Mesenteric fat pad (tissue), 1 donor: ENCODE measurements around the gene STAG3. TPM values are rescaled to one million over a fixed set of nuclear protein-coding genes. Genes with fewer than 3 reads are reported as not detected.

Source experiments
- DNase-seq: peaks from one replicate; pipeline ENCODE4 v3.0.0-alpha.2; 2020; ENCODE audit warnings: low spot score
- total RNA-seq: library from RNA; stranded (reverse); fragmentation: NEBNext Ultra II Directional; extraction: Animal tissue kit (Norgen Biotek cat#: 25700); gene quantifications from one replicate; pipeline ENCODE4 v1.2.1, GENCODE V29; 2021
- donor health status: DM: yes; HTN: yes; CAD: no.

STAG3 gene
- total RNA-seq, 1 donor from 2014 or later = 0.45 TPM

DNA sequence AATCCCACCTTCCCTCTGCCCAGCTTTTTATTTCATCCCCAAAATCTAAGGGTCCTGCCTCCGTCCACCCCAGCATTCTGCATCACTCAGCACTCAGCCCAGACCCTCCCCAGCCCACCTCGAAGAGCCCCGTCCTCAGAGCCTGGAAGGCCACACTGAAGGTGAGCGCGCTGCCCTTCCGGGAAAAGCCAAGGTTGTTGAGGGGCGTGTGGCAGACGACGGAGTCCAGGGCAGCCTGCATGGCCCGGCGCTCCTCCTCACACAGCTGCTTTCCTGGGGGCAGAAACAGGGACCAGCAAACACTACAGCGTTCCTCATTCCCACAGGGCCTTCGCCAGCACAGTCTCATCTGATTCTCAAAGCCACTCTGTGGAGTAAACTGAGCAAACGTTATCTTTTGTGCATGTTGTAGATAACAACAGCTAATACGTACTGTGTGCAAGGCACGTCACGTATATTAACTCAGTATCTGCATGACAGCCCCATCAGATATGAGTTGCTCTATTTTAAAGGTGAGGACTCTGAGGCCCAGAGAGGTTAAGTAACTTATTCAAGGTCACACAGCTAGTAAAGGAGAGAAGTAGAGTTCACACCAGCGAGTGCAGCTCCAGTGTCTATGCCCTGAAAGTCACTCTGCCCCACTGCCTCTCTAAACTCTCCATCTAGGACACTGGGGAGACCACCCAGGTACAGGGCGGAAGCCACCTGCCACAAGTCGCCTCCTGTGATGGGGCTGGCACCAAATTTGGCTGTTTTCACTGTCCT, 22.0 kb upstream of the STAG3 start:
- no peak for DNase-seq

- no peak for DNase-seq
Observed at GRCh38 chr7:100156331-100157068, 21.2 kb upstream of the STAG3 start.

- DNase-seq = no peak
Observed at GRCh38 chr7:100157069-100157333, 20.7 kb upstream of the STAG3 start.

DNA sequence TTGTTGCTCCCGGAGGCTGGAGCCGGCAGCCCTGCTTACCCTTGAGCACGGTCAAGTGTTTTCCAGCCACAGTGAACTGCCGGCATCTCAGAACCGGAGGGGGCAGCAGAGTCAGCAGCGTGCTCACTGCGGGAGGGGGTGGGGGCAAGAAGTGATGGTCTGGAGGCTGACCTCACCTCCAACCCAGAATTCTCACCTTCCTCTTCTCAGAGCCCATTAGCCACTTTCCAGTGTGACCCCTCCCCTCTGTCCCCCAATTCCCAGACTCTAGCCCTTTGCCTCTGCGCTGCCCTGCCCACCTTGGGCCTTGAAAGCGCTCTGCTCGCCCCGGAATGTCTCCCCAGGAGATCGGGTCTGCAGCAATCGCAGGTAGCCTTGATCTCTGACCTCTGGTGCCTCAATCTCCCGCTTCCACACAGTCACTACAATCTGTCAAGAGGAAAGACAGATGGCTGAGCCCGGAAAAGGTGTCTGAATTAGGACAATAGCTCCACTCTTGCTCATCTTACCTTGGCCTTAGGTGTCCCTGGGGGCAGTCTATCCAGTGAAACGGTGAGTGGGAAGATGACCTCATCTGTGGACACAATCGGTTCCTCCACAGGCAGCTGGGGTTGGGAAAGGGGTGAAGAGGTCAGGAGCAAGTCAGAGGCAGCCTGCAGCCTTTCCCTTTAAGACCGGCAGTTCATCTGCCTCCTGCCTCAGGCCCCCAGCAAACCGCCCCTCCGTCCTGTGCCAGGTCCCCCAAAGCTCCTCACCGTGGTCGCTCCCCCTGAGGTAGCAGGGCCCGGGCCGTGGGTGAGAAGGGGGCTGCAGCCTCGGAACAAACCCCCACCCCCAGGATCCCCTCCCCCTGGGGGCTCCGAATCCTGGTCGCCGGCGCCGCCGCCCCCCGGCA, 20.1 kb upstream of the STAG3 start:
- DNase-seq = no peak

- peak; percentile 97 for DNase-seq
Observed at GRCh38 chr7:100158229-100159098, 19.3 kb upstream of the STAG3 start, which contains the start of gene TRAPPC14. Gene TRAPPC14 (minus strand): TSS chr7:100158723. CDS start chr7:100158499, 224 bp downstream.

DNA sequence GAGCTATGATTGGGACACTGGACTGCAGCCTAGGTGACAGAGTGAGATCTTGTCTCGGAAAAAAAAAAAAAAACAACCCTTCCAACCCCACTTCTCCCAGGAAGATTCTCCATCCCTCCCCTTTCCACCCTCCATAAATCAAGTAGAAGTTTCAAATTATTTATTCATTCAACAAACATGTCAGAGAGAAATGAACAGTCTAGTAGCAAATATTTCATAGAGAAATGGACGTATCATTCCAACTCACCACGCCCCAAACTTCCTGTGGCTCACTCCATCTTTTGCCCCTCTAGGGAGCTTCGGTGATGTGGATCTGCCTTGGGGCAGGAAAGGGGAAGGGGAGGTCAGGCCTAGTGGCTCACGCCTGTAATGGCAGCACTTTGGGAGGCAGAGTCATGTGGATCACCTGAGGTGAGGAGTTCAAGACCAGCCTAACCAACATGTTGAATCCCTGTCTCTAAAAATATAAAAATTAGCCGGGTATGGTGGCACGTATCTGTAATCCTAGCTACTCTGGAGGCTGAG, 18.6 kb upstream of the STAG3 start:
- DNase-seq = no peak

DNA sequence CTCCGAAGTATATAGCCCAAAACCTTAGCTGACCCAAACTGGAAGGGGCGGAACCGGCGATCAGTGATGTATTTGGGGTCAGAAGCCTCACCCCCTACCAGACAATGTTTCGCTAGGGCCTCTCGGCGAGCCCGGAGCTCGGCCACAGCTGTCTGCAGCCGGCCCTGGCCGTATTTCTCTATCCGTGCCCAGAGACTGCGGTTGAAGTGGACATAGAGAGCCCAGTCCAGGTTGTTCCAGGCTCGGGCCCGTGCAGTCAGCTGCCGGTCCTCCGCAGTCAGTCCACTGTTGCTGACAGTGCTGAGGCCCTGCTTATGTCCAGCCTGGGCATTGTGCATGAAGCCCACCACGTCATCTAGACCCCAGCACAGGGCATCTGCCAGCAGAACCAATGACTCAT, 17.7 kb upstream of the STAG3 start:
- DNase-seq = no peak

- DNase-seq = no peak
Observed at GRCh38 chr7:100163006-100163531, 14.6 kb upstream of the STAG3 start.

- DNase-seq = no peak
Observed at GRCh38 chr7:100163871-100164270, 13.8 kb upstream of the STAG3 start.

DNA sequence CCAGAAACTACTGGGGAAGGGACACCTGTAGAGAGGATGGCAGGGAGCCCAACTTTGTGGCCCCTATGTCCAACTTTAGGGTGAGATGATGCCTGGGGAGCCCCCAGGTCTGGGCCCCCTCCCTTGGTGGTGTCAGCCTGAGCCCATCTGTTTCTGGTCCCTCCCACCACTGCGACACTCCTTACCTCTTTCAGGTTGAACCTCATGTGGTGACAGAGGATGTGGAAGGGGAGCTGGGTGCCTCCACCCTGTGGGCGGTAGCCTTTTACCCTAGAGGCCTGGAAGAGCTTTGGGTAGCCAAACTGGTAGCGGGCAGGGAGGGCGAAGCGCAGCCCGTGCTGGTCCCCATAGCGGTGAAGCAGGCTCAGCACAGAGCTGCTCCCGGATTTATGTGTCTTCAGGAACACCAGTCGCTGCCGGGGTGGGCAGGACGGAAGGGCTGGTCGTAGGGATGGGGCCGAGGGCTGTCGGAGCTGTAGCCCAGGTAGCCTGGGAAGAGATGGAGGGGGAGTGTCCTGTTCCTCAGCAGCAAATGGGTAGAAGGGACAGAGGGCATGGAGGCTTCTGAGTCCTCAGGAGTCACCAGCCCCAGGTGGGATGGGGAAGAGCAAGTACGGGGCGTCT, 11.3 kb upstream of the STAG3 start:
- no peak for DNase-seq

- DNase-seq = no peak
Observed at GRCh38 chr7:100166970-100167911, 10.5 kb upstream of the STAG3 start.

DNA sequence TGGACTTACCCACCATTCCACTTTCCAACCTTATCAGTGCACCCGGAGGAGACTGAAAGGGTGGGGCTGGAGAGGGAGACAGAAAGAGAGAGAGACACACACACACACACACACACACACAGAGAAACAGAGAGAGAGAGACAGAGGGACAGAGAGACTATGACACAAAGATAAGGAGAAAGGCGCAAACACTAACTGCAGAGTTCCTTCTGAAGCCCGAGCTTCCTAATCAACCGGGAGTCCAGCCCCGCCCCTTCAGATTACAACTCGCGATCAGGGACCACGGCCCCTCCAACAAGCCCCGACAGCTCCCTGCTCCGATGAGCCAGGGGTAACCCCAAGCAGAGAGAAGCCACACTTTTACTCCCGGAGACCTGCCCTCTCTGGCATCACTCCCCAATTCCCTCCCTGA, 9.8 kb upstream of the STAG3 start:
- DNase-seq = no peak

DNA sequence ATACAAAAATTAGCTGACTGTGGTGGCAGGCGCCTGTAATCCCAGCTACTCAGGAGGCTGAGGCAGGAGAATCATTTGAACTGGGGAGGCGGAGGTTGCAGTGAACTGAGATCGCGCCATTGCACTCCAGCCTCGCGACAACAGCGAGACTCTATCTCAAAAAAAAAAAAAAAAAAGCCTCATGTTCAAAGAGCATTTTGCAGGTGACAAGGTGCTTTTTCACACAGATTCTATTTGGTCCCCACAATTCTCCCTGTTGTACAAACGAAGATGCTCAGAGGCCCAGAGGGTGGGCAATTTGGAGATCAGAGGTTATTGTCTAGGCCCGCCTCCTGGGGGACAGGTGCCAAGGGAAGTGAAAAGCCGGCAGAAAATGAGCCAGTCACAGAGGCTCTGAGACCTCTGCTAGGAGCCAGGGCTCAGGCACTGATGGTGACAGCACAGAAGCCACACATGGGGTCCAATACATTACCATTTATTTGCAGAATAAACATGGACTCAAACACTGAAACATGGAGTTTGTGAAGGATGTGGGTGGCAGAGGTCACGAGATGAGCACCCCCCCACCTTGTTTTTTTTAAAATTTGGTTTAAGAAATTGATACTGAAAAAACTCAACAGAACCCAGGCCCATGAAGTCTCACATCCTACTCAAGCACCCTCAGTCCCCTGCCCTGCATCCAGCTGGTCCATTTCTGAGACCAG, 8.4 kb upstream of the STAG3 start:
- DNase-seq = no peak

GRCh38 chr7:100170101-100170897, 7.4 kb upstream of the STAG3 start:
- peak; percentile 81 for DNase-seq

- DNase-seq = peak; percentile 89
Observed at GRCh38 chr7:100171087-100171681, 6.5 kb upstream of the STAG3 start.

GRCh38 chr7:100171840-100172239, 5.9 kb upstream of the STAG3 start:
- DNase-seq = peak; percentile 87
